SK-N-MC (cell line): ENCODE data around the gene FNDC10.

Source experiments
- EZH2 ChIP-seq: fragments of 200-600 bp; sonication (generic); IDR thresholded peaks from one replicate; pipeline ENCODE4 v1.6.1; 2017; ENCODE audit warnings: antibody characterized with exemption
- POLR2AphosphoS5 ChIP-seq: IDR thresholded peaks from 2 replicates; pipeline ENCODE4 v1.6.1; 2012; ENCODE audit warnings: mild to moderate bottlenecking, low read depth, low read length, borderline replicate concordance

DNA sequence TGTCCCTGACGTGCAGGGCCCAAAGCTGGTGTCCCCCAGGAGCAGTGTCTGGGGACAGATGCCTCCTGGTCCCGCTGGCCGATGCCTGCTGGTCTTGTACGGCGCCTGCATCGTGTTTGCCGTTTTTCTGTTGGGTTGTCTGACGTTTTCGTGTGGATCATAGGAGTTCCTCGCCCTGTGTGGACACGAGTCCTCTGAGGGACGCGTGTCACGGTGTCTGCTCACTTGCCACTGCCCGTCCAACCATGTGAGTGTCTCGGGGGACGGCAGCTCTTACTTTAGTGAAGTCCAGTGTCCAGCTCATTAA lies 22.8 kb upstream of the FNDC10 start:
- TF ChIP-seq POLR2AphosphoS5 (no peak), EZH2 (no peak)
